Measurements from ENCODE around the gene CYB5A.

DNA sequence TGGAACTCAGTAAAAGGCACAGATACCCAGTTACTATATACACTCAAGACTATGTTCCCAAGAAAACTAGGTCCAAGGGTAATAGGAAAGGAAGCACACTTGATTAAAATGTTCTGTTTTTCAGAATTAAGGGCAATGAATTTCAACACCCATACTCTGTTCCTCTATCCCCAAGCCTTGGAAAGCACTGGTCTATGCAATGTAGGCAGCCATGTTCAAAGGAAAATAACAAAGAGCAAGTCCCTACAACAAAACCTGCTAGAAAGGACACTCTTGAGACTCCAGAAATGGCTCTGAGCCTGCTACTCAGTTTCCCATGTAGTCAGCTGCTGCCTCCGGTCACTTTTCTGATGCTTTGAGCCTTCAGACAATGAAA lies 6.8 kb downstream of the CYB5A start:
- TF ChIP-seq, protein P1, sequence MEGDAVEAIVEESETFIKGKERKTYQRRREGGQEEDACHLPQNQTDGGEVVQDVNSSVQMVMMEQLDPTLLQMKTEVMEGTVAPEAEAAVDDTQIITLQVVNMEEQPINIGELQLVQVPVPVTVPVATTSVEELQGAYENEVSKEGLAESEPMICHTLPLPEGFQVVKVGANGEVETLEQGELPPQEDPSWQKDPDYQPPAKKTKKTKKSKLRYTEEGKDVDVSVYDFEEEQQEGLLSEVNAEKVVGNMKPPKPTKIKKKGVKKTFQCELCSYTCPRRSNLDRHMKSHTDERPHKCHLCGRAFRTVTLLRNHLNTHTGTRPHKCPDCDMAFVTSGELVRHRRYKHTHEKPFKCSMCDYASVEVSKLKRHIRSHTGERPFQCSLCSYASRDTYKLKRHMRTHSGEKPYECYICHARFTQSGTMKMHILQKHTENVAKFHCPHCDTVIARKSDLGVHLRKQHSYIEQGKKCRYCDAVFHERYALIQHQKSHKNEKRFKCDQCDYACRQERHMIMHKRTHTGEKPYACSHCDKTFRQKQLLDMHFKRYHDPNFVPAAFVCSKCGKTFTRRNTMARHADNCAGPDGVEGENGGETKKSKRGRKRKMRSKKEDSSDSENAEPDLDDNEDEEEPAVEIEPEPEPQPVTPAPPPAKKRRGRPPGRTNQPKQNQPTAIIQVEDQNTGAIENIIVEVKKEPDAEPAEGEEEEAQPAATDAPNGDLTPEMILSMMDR (IDR thresholded peaks at IDR 0.05) = no peak
- TF ChIP-seq POLR2A (IDR thresholded peaks at IDR 0.05) = no peak

All from thyroid gland (tissue), 4 donors.